Head of caudate nucleus (tissue), 42 donors: Measurements from ENCODE around the gene AK3.
"Not testable (repeated sequence)": the region's sequence is repeated elsewhere in the genome, so short reads cannot be mapped to it uniquely, and the experiment has no call there.

ENCODE experiments used
- DNase-seq, 42 donors: peaks; one replicate each; pipeline versions ENCODE4 v3.0.0 to v3.0.0-alpha.2; 2020 to 2021; ENCODE audit warnings: mixed read lengths in 7 of 42
- intact Hi-C: fragments of 100-400 bp; cut with DNase I; formaldehyde crosslinking; loops from one replicate; pipeline ENCODE4 v1.15.0; 2022

The AK3 gene

DNA sequence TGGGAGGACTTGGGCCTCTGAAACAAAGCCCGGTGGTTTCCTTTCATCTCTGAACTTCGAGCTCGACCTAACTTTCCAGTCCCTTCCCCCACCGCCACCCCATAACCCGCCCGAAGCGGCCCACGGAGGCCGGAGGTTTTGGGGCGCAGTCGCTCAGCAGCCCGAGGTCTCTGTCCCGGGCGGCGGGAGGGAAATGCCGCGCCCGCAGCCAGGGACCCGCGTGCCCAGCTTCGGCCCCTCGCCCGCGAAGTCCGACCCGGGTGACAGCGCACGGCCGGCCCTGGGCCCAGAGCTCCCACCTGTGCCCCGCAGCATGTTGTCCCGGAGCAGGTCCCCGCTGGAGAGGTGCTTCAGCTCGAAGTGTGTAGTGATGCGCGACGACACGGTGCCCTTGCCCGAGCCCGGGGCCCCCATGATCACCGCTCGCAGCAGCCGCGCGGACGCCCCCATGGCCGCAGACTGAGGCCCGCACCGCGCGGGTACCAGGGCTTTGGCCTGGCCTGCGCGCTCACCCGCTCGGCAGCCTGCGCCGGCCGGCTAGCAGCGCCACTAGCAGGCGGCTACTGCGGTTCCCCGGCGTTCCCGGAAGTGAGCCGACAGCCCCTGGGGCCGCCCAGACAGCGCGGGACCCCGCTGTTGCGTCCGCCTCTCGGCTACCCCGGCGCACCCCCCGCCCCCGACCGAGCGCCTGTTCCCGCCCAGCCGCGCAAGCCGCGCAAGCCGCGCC lies at the start of gene AK3:
Gene AK3, minus strand, starts transcription at position 565 of the 727 bp plus-strand sequence. Its CDS starts 115 bp downstream, at position 450.
- intact Hi-C loops, result loop anchor here (2.0 to 5.0 kb wide), 2 partner anchors 78 to 242 kb away; partner anchors contain the start of gene PLPP6
- DNase-seq, result peak; percentile 49 to 94 (median 84)

GRCh38 chr9:4788703-4789102 lies 47.7 kb upstream of the AK3 start:
- DNase-seq, result no peak
- intact Hi-C loops, result no loop called here

GRCh38 chr9:4787876-4788275 lies 46.9 kb upstream of the AK3 start:
- intact Hi-C loops, result no loop called here
- DNase-seq, result no peak

GRCh38 chr9:4786599-4786998 lies 45.6 kb upstream of the AK3 start:
- intact Hi-C loops, result no loop called here
- DNase-seq, result no peak

DNA sequence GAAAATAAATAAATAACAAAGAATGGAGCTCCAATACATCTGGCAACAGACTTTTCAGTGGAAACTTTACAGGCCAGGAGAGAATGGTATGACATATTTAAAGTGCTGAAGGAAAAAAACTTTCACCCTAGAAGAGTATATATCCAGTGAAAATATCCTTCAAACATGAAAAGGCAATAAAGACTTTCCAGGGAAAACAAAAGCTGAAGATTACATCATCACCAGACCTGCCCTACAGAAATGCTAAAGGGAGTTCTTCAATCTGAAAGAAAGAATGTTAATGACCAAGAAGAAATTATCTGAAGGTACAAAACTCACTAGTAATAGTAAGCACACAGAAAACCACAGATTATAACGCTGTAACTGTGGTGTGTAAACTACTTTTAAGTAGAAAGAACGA lies 43.4 kb upstream of the AK3 start:
- no peak for DNase-seq
- intact Hi-C loops, result no loop called here

DNA sequence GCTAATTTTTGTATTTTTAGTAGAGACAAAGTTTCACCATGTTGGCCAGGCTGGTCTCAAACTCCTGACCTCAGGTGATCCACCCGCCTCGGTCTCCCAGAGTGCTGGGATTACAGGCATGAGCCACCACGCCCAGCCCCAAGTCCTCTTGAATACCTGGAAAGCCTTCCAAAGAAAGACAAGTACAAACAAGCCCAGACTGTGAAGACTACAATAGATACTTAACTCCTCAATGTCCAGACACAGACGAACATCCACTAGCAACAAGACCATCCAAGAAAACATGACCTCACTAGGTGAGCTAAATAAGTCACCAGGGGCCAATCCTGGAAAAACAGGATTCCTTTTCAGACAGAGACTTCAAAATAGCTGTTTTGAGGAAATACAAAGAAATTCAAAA lies 42.2 kb upstream of the AK3 start:
- intact Hi-C loops, result not testable (repeated sequence)

DNA sequence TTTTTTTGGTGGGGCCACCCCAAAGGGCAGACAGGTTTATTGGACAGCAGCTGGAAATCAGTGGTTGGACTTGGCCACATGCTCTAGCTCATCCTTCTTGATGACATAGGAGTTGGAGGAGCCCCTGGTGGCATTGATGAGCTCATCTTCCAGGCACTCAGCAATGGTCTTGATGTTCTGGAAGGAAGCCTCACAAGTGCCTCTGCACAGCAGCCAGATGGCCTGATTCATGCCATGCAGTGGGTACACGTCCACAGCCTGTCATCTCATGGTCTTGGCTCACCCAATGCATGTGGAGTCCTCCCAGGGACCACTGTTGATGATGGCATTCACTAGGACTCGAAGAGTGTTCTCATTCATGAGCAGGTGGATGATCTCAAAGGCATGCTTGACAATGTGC lies 40.4 kb upstream of the AK3 start:
- intact Hi-C loops, result no loop called here
- no peak for DNase-seq

More for the DNA sequence above, 42.2 kb upstream of the AK3 start:
- DNase-seq, result not testable (repeated sequence)

DNA sequence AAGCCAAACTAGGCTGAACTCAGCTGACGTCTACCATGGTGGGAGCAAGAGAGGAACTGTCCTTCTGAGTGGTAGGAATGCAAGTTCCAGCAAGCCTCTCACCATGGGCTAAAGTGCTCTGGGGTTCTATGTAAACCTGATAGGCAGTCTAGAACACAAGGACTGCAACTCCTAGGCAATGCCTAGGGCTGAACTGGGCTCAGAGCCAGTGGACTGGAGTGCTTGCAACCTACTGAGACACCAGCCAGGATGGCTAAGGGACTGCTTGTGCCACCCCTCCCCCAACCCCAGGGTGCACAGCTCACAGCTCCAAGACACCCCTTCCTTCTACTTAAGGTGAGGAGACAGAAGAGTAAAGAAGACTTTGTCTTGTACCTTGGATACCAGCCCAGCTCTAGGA lies 39.6 kb upstream of the AK3 start:
- intact Hi-C loops, result no loop called here
- DNase-seq, result no peak

DNA sequence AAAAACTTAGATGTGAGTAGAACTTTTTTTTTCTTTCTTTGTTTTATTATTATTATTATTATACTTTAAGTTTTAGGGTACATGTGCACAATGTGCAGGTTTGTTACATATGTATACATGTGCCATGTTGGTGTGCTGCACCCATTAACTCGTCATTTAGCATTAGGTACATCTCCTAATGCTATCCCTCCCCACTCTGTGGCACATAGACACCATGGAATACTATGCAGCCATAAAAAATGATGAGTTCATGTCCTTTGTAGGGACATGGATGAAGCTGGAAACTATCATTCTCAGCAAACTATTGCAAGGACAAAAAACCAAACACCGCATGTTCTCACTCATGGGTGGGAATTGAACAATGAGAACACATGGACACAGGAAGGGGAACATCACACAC lies 34.0 kb upstream of the AK3 start:
- intact Hi-C loops, DNase-seq: not testable (repeated sequence)

GRCh38 chr9:4774209-4774608 lies 33.2 kb upstream of the AK3 start:
- DNase-seq, result no peak
- intact Hi-C loops, result no loop called here

DNA sequence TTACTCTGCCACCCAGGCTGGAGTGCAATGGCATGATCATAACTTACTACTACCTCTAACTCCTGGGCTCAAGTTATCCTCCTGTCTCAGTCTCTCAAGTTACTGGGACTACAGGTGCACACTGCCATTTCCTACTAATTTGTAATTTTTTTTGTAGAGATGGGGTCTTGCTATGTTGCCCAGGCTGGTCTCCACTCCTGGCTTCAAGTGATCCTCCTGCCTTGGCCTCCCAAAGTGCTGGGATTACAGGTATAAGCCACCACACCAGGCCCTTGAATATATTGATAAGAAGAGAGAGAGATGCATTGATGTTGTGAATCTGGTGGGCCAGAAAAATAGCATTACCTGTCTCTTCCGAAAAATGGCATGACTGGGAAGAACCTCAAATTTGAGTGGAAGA lies 30.8 kb upstream of the AK3 start:
- no peak for DNase-seq
- intact Hi-C loops, result no loop called here

DNA sequence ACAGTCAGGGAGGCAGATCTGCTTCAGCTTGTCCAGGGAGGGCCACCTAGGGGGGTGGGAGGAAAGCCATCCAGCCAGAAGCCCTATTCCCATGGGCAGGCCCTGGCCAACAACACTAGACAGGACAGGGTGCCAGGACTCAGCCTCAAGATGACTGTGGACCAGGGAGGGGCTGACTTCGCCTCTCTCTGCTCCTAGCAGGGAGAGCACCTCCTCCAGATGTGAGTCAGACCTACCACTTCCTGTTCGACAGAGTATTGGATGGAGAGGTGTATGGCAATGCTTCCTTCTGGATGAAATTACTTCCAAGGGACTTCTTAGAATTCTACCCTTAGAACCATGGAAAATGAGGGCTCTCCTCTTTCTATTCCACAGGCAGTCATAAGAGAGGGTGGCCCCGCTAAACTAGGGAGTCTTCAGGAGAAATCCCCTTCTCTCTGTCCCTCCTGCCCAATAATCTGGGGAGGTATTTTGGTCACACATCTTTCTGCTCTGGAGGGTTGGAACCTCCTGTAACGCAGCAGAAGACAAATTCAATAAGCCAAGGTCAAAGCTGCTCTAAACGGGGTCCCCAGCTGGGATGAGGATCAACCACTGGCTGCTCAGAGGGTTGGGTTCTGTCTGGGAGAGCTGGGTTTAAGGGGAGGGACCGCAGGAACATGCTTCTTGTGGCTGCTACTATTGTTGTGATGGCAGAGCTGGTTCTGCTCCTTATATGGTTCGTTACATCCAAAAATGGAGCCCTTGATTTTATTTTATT lies 28.5 kb upstream of the AK3 start:
- intact Hi-C loops, result loop anchor here (10.0 kb wide), 1 partner anchor 675 kb away; no protein-coding TSS in a partner anchor
- DNase-seq, result no peak

- DNase-seq, result no peak
- intact Hi-C loops, result loop anchor here (10.0 kb wide), 1 partner anchor 676 kb away; no protein-coding TSS in a partner anchor
Observed at GRCh38 chr9:4768681-4769080, 27.7 kb upstream of the AK3 start.

GRCh38 chr9:4764033-4764432 lies 23.0 kb upstream of the AK3 start:
- intact Hi-C loops, result loop anchor here (5.0 to 10.0 kb wide), 2 partner anchors 223 to 681 kb away; partner anchors contain the start of gene JAK2
- no peak for DNase-seq

GRCh38 chr9:4762886-4763541 lies 22.0 kb upstream of the AK3 start:
- intact Hi-C loops, result loop anchor here (5.0 to 10.0 kb wide), 2 partner anchors 224 to 682 kb away; partner anchors contain the start of gene JAK2
- DNase-seq, result peak in 3 of 42 donors; percentile 14 to 43 (median 15)

- peak; percentile 41 to 92 (median 78) for DNase-seq
- intact Hi-C loops, result loop anchor here (5.0 to 10.0 kb wide), 2 partner anchors 225 to 683 kb away; partner anchors contain the start of gene JAK2
Observed at GRCh38 chr9:4762108-4762885, 21.3 kb upstream of the AK3 start.

GRCh38 chr9:4760122-4760521 lies 19.1 kb upstream of the AK3 start:
- intact Hi-C loops, result loop anchor here (5.0 to 10.0 kb wide), 2 partner anchors 227 to 685 kb away; partner anchors contain the start of gene JAK2
- peak in 7 of 42 donors; percentile 13 to 46 (median 26) for DNase-seq

GRCh38 chr9:4756420-4756819 lies 15.4 kb upstream of the AK3 start:
- DNase-seq, result peak in 1 of 42 donors; percentile 4
- intact Hi-C loops, result no loop called here
